ENCODE results near the gene C10orf120.

The C10orf120 gene

GRCh38 chr10:122733931-122734665 lies 34.5 kb upstream of the C10orf120 start:
- TF ChIP-seq CTCF (IDR thresholded peaks at IDR 0.05; ENCODE audit: low read length, missing control alignments) = no peak

GRCh38 chr10:122733443-122733842 lies 33.8 kb upstream of the C10orf120 start:
- no peak for DNase-seq (ENCODE audit: low read depth)
- TF ChIP-seq CTCF (IDR thresholded peaks at IDR 0.05; ENCODE audit: low read length, missing control alignments) = no peak
- H3K4me3 ChIP-seq (replicated peaks; ENCODE audit: low read depth, low read length) = no peak overlapping the region

More at GRCh38 chr10:122733931-122734665, 34.5 kb upstream of the C10orf120 start:
- no peak overlapping the region for H3K4me3 ChIP-seq (replicated peaks; ENCODE audit: low read depth, low read length)
- no peak for DNase-seq (ENCODE audit: low read depth)

GRCh38 chr10:122730238-122730637 lies 30.6 kb upstream of the C10orf120 start:
- no peak for TF ChIP-seq CTCF (IDR thresholded peaks at IDR 0.05; ENCODE audit: low read length, missing control alignments)
- H3K4me3 ChIP-seq (replicated peaks; ENCODE audit: low read depth, low read length) = no peak overlapping the region
- no peak for DNase-seq (ENCODE audit: low read depth)

GRCh38 chr10:122729126-122729525 lies 29.5 kb upstream of the C10orf120 start:
- TF ChIP-seq CTCF (IDR thresholded peaks at IDR 0.05; ENCODE audit: low read length, missing control alignments) = no peak
- no peak overlapping the region for H3K4me3 ChIP-seq (replicated peaks; ENCODE audit: low read depth, low read length)
- no peak for DNase-seq (ENCODE audit: low read depth)

- no peak for TF ChIP-seq CTCF (IDR thresholded peaks at IDR 0.05; ENCODE audit: low read length, missing control alignments)
- no peak overlapping the region for H3K4me3 ChIP-seq (replicated peaks; ENCODE audit: low read depth, low read length)
- DNase-seq (ENCODE audit: low read depth) = no peak
These were observed 27.8 kb upstream of the C10orf120 start for GRCh38 chr10:122727426-122727825.

GRCh38 chr10:122725768-122726167 lies 26.1 kb upstream of the C10orf120 start:
- no peak for TF ChIP-seq CTCF (IDR thresholded peaks at IDR 0.05; ENCODE audit: low read length, missing control alignments)
- DNase-seq (ENCODE audit: low read depth) = no peak
- no peak overlapping the region for H3K4me3 ChIP-seq (replicated peaks; ENCODE audit: low read depth, low read length)

- no peak overlapping the region for H3K4me3 ChIP-seq (replicated peaks; ENCODE audit: low read depth, low read length)
- TF ChIP-seq CTCF (IDR thresholded peaks at IDR 0.05; ENCODE audit: low read length, missing control alignments) = no peak
- DNase-seq (ENCODE audit: low read depth) = no peak
These were observed 25.4 kb upstream of the C10orf120 start for GRCh38 chr10:122725006-122725405.
